GM12873 (cell line): Measurements from ENCODE around the gene CCDC159.

Experiments used
- TF ChIP-seq, protein P1 (sequence below): IDR thresholded peaks from 2 replicates; pipeline ENCODE4 v1.5.1; 2012; ENCODE audit warnings: low read depth, mild to moderate bottlenecking, moderate library complexity, low read length, control low read depth; ENCODE audit not compliant: insufficient read depth; ENCODE audit errors: missing control alignments

CCDC159 gene

DNA sequence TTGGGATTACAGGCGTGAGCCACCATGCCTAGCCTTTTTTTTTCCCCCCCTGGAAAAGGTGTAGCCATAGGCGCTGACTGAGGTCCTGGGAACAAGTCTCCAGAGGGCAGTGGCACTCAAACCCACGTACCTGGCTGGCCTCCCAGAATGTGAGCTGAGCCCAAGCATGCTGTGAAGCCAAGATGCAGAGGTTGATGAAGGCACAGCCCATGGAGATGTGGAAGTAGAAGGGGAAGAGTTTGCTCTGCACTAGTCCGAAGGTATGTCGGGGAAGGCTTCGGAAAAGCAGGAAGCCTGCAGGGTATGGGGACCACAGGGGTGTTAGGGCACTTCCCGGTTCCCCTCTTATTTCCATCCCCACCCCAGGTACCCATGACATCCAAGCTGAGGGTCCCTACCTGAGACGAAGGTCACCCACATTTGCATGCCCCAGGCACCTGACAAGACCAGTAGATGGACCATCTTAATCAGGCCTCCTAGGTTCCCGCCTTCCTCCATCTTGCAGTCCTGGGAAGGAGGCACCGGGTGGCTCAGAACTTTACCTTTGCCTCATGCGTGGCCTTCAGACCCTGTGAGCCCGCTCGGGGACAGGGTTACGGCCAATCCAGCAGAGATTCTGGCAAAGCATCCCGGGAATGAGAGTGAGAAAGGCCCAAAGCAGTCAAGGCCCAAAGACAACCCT lies 1.1 kb upstream of the CCDC159 start:
- TF ChIP-seq, protein P1, sequence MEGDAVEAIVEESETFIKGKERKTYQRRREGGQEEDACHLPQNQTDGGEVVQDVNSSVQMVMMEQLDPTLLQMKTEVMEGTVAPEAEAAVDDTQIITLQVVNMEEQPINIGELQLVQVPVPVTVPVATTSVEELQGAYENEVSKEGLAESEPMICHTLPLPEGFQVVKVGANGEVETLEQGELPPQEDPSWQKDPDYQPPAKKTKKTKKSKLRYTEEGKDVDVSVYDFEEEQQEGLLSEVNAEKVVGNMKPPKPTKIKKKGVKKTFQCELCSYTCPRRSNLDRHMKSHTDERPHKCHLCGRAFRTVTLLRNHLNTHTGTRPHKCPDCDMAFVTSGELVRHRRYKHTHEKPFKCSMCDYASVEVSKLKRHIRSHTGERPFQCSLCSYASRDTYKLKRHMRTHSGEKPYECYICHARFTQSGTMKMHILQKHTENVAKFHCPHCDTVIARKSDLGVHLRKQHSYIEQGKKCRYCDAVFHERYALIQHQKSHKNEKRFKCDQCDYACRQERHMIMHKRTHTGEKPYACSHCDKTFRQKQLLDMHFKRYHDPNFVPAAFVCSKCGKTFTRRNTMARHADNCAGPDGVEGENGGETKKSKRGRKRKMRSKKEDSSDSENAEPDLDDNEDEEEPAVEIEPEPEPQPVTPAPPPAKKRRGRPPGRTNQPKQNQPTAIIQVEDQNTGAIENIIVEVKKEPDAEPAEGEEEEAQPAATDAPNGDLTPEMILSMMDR, result no peak

- TF ChIP-seq, protein P1, result no peak
Observed at GRCh38 chr19:11347546-11348039, 1.3 kb downstream of the CCDC159 start.

DNA sequence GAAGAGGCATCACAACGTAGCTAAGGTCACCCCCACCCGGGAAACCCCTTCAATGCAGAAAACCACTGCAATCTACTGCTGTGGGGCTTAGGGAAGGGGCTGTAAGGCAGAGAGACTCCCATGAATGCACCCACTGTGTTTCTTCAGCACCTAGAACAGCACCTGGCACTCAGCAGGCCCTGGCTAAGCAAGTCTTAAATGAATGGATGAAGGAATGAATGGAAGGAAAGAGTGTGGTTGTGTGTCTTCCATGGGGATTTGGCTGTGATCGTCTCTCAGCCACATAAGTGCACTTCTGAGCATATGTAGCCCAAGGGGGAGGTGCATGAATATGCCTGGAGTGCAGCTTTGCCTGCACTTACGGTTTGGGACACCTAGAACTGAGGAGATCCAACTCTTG lies 2.9 kb downstream of the CCDC159 start:
- TF ChIP-seq, protein P1, result no peak

- TF ChIP-seq, protein P1, result no peak
Observed at GRCh38 chr19:11355160-11356073, 9.1 kb downstream of the CCDC159 start, which contains the start of gene PLPPR2. Gene PLPPR2 (plus strand): TSS chr19:11355432. CDS start chr19:11357674, 2,242 bp downstream.

GRCh38 chr19:11356074-11356397 lies 9.7 kb downstream of the CCDC159 start:
- TF ChIP-seq, protein P1, result no peak

- TF ChIP-seq, protein P1, result no peak
Observed at GRCh38 chr19:11356676-11357550, 10.6 kb downstream of the CCDC159 start.

DNA sequence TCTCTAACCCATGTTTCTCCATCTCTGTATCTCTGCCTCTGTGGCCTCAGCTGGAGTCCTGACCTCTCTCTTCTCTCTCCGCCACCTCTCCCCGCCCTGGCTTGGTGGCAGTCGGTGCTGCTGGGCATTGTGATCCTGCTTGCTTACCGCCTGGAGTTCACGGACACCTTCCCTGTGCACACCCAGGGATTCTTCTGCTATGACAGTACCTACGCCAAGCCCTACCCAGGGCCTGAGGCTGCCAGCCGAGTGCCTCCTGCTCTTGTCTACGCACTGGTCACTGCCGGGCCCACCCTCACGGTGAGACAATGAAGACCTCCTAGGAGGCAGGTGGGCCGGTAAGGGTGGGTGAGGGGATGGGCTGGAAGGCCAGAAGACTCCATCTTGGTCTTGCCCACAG lies 13.1 kb downstream of the CCDC159 start:
- TF ChIP-seq, protein P1, result no peak
